HG03159 (cell line): ENCODE measurements around the gene LYL1.
A peak's percentile ranks its signal among the peaks of the same experiment; 100 is the strongest.

Experiments used
- ATAC-seq: cut with Tn5 transposase; IDR thresholded peaks from one replicate; pipeline ENCODE4 v1.9.1; 2021; ENCODE audit warnings: mild to moderate bottlenecking, moderate library complexity; ENCODE audit not compliant: unreplicated experiment

Gene LYL1

DNA sequence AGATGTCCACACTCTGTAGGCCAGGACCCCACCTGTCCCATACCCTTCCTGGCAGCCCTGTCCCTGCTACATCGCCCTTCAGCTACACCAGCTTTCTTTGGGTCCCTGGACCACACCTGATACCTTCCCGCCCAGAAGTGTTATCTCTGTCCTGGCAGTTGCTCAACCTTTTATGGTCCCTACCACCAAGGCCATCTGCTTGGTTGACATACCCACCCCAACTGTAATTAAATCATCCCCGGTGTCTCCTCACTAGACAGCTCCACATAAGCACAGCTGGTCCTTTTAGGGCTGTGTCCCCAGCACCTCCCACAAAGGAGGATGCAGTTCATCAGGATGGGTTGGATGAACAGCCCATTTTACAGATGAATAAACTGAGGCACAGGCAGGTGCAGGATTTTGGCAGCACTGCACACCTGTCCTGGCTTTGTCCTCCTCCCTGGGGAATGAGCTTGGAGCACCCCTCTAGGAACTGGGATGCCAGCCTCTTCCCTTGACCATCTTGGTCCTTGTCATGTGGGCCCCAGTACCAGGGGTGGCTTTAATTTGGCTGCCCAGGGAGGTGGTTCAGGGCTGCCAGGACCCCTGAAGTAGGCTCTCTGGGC is 28.3 kb upstream of the LYL1 start:
- no peak for ATAC-seq

DNA sequence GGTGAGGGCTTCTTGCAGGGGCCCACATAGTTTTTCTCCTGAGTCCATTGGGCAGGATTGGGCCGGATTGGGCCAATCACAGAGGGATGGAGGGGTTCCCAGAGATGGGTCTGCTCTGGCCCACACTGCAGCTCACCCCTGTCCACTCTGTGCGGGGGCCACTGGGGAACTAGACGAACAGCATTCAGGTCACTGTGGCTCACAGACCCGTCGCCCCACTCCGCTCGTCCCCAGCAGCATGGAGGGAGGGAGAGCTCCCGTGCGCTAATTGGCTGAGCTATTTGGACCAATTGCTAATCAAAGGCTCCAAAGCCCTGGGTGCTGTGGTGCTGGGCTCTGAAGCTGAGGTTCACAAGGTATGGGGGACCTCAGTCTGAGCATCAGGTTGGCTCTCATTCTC is 26.7 kb upstream of the LYL1 start:
- ATAC-seq: no peak

DNA sequence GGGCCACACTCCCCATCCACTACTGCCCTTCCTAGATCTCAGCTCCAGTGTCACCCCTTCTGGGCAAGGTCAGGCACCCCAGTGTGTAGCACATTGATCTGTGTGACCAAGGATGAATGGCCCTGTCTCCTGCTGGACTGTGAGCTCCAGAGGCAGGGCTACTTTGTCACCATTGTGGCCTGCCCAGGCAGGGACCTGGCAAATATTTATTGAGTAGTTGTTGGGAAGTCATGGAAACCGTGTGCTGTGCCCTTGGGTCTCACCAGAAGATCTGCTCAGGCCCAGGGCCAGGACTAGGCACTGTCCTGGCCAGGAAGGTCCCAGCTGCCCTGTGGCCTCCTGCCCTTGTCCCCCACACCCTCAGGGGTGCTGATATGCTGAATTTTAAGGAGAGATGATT is 25.9 kb upstream of the LYL1 start:
- ATAC-seq: no peak

DNA sequence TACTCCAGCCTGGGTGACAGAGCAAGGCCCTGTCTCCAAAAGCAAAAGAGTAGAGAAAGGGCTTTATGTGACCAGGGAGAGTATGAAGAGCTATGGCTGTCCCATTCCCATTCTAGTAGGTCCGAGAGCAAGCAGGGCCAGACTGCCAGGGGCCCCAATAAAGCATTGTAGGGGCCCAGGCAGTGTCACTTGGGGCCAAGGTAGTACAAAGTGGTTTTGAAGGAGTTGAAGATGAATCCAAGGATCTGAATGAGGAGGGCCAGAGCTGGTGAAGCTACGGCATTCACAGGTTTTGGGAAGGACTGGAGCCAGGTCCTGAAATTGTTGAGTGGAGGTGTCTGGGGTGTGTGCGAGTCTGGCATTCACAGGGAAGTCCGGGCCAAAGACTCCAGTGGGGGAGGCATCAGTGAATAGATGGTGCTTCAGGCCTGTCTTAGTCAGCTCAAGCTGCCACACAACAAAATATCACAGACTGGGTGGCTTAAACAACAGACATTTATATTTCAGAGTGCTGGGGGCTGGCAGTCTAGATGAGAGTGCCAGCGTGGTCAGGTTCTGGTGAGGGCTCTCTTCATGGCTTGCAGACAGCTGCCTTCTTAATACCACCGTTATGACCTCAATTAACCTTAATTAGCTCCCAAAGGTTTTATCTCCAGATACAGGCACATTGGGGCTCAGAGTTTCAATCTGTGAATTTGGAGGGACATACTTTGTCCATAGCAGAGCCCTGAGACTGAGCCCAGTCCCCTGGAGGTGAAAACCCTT is 25.3 kb upstream of the LYL1 start:
- no peak for ATAC-seq

DNA sequence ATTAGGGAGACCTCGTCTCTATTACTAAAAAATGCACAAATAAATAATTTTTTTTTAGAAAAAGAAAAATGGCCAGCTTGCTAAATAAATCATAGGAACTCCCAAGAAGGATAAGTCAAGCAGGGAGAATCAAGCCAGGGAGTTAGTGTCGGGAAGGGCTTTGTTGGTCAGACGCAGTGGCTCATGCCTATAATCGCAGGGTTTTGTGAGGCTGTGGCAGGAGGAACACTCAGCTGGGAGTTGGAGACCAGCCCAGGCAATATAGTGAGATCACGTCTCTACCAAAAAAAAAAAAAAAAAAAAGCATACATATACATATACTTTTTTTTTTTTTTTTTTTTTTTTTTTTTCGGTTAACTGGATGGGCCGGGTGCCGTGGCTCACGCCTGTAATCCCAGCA is 24.4 kb upstream of the LYL1 start:
- no peak for ATAC-seq

DNA sequence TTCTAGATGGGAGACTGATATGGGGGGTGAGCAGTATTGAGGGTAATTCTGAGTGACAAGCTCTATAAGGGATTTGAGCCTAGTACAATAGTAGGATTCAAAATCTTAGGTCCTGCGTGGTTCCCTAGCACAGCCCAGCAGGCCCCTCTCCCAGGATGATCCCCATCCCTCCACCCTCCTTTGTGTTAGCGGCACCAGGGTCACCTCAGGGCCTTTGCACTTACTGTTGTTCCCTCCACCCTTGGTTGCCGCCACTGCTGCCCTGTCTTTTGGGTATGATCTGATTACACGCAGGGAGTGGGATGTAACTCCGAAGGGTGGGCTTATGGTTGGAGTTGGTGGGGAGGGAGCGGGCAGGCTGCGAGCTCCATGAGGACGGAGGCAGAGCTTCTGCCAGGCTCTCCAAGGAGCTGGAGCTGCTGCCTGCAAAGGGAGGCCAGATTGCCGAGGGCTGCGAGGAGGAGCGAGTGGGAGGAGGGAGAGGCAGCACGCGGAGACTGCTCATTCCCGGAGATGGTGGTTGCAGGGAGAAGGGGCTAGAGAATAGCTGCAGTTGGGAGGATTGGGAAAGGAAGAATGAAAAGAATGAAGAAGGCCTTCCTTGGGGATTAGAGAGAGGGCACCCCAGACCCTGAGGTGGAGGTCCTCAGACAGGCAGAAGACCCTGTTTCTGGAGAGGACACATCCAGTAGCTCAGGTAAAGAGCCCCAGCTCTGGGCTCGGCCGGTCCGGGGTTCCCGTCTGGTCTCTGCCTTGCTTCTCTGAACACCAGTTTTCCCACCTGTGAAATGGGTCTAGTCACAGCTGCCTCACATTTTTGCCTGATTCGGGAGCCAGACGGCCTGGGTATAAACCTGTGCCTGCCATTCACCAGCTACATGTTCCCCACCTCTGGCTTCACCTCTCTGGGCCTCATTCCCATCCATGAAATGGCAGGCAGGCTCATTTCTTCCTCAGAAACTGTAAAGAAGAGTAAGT is 20.6 kb upstream of the LYL1 start:
- no peak for ATAC-seq

DNA sequence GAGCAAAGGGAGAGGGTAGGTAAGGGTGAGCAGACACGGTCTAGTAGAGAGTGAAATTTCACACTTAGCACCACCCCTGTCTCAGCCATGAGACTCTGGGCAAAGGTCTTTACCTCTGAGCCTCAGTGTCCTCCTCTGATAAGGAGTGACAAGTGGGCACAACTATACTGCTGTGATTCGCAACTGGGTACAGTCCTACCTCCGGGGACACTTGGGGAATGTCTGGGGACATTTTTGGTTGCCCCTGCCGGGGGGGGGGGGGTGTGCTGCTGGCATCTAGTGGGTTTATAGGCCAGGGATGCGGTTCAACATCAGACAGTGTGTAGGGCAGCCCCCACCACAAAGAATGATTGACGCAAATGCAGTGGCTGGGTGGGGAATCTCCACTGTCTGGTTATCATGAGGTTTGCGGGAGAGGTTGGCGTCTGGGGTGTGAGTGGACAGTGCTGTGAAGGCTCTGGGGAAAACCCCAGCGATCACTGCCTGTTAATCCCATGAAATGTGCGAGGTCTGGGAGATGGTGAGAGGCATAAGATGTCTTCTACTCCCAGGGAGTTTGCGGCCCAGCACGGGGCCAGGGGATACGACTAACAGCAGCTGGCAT is 19.7 kb upstream of the LYL1 start:
- no peak for ATAC-seq

DNA sequence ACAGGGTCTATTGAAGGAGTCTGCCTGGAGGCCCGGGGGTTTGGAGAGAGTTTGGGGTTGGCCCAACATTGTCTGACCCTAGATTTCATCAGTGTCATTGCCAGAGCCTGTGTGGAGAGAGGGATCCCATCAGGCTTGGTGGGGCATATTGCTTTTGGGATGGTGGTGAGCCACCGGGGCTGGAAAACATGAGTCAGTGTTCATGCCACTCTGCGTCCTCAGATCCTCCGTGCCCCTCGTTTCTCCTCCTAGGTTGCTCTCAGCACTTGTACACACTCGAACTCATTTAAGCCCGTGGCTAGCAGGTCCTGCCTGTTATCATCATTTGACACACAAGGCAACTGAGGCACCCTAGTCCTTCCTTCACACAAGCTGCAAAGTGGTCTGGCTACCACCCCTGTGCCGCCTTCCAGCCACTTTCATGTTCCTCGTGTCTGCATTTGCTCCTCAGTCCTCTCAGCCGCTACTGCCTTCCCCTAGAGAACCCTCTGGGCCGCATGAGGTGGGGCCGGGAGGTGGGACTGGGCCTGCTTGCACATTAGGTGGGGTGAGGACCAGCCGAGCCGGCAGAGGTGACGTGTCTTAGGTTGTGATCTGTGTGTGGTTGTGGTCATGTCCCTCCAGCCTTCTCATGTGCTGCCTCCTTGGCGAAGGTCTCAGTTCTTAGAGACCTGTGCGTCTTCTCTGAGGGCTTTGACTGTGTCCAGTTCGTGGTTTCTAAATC is 19.1 kb upstream of the LYL1 start:
- no peak for ATAC-seq

DNA sequence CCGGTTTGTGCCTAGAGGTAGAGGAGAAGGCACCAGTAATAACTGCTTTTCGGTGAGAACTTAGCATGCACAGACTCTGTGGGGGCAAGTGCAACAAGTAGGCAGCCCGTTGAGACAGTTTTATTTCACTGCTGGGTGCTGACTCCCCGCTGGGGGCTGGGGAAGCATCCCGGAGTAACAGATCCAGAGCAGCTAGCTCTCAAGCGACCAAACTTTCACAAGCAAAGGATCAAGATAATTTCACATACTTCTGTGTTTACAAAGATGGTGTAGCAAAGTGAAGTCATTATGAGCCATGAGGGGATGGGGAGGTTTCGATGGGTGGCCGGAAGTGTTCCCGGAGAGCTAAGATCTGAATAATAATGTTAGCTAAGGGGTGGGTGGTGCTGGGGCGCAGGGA is 18.2 kb upstream of the LYL1 start:
- ATAC-seq: no peak

DNA sequence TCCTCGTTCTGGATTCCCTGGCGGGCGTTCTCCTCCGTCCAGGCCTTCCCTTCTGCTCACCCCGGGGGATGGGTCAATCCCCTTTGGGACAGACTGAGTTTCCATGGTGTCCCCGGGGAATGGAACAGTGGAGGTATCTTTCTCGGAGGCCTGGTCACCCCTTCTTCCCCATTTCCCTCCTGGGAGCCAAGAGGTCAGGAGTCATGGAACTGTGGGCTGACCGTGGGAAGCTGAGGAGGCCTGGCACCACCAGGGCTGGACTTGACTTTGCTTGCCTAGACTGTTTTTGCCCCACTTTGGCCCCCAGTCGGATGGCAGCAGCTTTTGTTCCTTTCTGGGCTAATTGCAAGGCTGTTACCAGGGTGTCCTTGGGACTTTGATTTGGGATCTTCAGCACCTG is 17.4 kb upstream of the LYL1 start:
- ATAC-seq: no peak

DNA sequence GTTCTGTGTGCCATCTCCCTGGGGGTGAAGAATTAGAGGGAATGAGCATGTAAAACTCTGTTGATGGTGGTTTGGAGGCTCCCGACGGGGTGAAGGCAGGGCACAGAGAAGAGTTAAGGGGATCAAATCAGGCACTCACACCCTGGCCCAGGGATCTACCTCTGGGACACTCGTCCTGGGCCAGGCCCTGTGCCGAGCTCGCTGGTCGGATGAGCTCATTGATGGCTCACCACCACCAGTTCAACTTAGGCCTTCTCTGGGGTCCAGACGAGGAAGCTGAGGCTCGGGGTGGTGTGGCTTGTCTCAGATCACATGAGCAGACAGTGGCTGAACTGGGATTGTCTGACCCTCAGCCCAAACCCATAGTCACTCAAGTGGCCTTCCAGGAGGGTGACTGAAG is 17.0 kb upstream of the LYL1 start:
- ATAC-seq: no peak

DNA sequence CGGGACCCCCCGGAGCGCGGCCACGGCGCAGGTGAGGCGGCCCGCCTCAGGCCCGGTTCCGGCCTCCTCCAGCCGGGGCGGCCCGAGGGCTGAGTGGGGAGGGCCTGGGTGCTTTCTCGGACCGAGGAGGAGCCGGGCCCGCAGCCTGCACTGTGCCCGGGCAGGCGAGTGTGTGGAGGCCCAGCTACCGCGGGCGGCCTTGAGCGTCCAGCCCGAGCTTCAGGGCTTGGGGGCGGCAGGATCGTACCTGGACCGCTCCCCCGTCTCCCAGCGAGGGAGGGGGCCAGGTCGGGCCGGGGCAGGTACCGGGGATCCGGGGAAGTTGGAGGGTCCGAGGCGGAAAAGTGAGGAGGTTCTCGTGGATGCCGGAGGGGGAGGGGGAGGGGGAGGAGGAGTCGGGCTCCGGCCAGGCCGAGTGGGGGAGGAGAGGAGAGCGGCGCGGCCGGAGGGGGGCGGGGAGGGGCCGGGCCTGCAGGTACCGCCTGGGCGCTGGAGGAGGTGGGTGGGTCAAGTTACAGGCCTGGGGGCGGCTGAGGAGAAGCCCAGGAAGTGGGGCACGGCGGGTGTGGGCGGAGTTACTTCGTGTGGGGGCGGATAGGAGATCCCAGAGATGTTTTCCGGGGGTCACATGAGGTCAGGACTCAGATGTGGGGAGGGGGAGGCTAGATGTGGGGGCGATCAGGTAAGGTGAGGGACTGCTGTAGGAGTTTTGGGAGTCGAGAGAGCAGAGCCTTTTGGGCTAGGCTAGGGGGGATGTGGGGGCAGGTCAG is 16.0 kb upstream of the LYL1 start:
- no peak for ATAC-seq

DNA sequence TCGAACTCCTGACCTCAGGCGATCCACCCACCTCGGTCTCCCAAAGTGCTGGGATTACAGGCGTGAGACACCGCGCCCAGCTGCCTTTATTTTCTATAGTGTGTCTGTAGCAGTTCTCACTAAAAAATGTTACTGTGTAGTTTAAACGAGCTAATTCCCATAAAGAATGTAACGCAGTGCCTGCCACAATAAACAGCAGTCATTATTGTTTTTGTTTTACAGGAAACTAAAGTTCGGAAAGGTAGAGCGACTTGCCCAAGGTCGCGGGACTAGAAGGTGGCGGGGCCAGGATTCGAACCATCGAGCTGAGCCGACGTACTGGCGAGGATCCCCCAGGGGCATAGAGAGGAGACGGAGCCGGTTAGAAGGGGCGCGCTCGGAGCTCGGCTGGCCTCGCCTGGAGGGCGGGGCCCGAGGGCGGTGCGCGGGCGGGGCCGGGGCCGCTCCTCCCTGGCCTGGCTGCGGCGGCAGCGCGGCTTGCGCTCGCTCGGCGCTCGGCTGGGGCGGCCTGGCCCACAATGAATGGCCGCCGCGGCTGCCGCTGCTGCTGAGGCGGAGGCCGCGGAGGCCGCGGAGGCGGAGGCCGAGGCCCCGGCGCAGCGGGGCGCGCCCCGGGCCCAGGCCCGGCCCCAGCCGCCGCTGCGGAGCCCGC is 15.2 kb upstream of the LYL1 start, which contains the start of gene NACC1:
NACC1 (plus strand) TSS at position 493 of the 652 bp plus-strand sequence. CDS start 16,944 bp downstream, outside the sequence.
- ATAC-seq: peak; percentile 70

DNA sequence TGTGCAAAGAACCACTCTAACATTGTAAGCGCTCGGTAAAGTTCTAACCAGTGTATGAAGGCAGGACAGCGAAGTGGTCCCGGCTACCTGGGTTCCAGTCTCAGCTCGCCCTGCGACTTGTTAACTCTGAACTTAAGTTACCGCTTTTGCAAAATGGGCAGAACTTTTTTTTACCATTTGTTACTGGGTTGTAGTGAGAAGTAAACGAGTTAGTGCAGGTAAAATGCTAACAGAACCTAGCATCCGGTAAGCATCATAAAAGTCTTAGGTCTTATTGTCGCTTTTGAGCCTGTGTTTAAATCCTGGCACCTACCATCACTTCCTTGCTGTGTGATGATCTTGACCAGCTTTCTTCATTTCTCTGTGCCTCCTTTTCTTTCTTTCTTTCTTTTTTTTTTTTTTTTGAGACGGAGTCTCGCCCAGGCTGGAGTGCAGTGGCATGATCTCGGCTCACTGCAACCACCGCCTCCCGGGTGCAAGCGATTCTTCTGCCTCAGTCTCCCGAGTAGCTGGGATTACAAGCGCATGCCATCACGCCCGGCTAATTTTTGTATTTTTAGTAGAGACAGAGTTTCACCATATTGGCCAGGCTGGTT is 14.6 kb upstream of the LYL1 start:
- ATAC-seq: no peak

DNA sequence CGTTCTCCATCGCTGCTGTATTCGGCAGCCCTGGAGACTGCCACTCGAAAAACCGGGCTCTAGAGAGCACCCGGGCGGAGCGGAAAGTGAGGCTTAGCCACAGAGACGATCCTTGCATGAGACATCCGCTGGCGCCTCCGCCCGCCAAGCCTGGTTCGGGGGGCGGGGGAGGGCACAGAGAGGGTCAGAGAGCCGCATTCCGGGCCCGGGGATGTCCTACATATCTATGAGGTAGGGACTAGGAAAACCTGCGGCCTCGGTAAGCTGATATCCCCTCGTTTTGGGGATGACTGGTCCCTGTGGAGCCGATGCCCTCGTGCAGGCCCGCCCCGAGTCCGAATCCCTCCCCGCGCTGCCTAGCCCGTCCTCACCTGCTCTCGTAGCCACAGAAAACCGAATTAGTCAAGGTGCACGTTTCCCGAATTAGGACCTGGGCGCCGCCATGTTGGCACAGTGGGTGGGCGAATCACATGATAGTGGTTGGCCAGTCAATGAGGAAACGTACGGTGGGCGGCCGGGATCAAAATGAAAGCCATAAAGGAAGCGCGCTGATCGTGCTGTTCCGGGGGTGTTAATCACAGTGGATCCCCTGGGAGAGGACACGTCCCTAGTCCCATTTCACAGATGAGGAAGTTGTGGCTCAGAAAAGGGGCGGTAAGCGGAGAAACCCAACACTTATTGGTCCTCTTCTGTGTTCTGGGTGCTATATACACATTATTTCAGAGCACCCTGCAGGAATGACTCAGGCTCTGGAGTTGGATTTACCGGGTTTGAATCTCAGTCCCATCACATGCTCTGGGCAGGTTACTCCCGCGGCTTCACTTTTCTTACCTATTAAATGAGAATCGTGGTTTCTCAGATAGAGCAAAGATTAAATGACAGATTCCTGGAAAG is 13.9 kb upstream of the LYL1 start, which contains the start of gene TRMT1:
TRMT1 (minus strand) TSS at position 459 of the 894 bp plus-strand sequence; CDS start at position 118, 341 bp downstream.
- ATAC-seq: peak; percentile 56

DNA sequence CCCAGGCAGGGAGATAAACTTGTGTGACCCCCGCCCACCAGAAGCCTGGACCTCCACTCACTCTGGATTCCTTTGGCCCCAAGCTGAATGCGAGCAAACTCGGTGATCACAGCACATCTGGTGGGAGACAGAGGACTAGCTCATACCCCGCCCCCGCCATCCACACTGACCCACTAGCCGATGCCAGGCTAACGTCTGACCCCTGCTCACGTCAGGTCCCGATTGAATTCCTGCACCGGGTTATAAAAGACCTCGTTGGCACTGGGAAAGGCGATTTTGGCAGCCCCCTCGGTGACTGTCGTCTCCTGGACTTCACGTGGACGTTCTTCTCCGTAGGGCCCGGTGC is 13.3 kb upstream of the LYL1 start:
- ATAC-seq: no peak

DNA sequence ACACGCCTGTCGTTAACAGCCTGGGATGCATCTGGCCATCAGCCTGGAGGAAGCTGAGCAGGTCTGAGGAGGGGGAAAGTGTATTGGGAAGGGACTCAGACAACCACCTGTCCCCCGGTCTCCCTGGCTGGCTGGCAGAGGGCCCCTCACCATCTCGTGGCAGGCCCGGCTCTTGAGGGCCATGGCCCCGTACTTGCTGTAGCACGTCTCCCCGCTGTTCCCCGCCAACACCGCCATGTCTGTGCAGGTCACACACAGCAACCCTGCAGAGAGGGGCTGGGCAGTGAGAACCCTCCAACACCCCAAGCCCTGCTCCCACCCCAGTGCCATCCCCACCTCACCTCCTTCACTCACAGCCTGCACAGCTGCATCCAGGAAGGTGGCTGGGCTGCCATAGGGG is 9.9 kb upstream of the LYL1 start:
- no peak for ATAC-seq

DNA sequence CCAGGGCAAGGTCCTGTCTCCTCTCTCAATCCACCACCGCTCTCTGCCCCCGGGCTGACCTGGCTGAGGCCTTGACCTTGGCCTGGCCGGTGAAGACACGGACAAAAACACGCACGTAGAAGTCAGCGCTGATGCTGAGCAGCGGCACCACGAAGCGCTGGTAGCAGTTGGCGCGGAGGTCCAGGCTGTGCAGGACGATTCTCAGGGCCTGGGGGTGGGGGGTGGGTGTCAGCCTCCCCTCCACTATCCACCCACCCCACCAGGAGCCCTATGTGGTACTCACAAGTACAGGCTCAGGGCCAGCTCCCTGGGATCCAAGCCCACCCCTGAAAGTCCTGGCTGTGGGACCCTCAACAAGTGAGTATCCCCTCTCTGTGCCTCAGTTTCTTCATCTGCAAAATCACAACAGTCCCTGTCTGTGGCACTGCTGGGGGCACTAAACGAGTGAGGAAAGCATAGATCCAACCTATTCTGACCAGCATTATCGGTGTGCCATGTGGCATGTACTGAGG is 7.5 kb upstream of the LYL1 start:
- no peak for ATAC-seq
